Measurements from ENCODE around the gene SEC14L1.

The SEC14L1 gene

GRCh38 chr17:77234695-77235094 lies 93.9 kb downstream of the SEC14L1 start:
- no peak for TF ChIP-seq CTCF (IDR thresholded peaks at IDR 0.05; ENCODE audit: borderline replicate concordance, insufficient read depth, low read depth, low read length)
- H3K4me3 ChIP-seq (ENCODE audit: low read depth, low read length): no peak overlapping the region

GRCh38 chr17:77235370-77235941 lies 94.7 kb downstream of the SEC14L1 start:
- TF ChIP-seq CTCF (IDR thresholded peaks at IDR 0.05; ENCODE audit: borderline replicate concordance, insufficient read depth, low read depth, low read length): no peak
- no peak overlapping the region for H3K4me3 ChIP-seq (ENCODE audit: low read depth, low read length)

- no peak for TF ChIP-seq CTCF (IDR thresholded peaks at IDR 0.05; ENCODE audit: borderline replicate concordance, insufficient read depth, low read depth, low read length)
- H3K4me3 ChIP-seq (ENCODE audit: low read depth, low read length): no peak overlapping the region
Measured at GRCh38 chr17:77237232-77238008, 96.7 kb downstream of the SEC14L1 start.

- no peak for TF ChIP-seq CTCF (IDR thresholded peaks at IDR 0.05; ENCODE audit: borderline replicate concordance, insufficient read depth, low read depth, low read length)
- H3K4me3 ChIP-seq (ENCODE audit: low read depth, low read length): no peak overlapping the region
Measured at GRCh38 chr17:77240976-77241375, 100.2 kb downstream of the SEC14L1 start.

GRCh38 chr17:77242118-77242851 lies 101.5 kb downstream of the SEC14L1 start:
- no peak for TF ChIP-seq CTCF (IDR thresholded peaks at IDR 0.05; ENCODE audit: borderline replicate concordance, insufficient read depth, low read depth, low read length)

GRCh38 chr17:77245162-77245926 lies 104.6 kb downstream of the SEC14L1 start:
- H3K4me3 ChIP-seq (ENCODE audit: low read depth, low read length): no peak overlapping the region
- TF ChIP-seq CTCF (IDR thresholded peaks at IDR 0.05; ENCODE audit: borderline replicate concordance, insufficient read depth, low read depth, low read length): no peak

More at GRCh38 chr17:77242118-77242851, 101.5 kb downstream of the SEC14L1 start:
- H3K4me3 ChIP-seq (ENCODE audit: low read depth, low read length): no peak overlapping the region

Measured in GM12875 (cell line).